ENCODE results near the gene C2CD2L.
A peak's percentile ranks its signal among the peaks of the same experiment; 100 is the strongest.

Gene C2CD2L

GRCh38 chr11:119111361-119111925 lies 4.3 kb downstream of the C2CD2L start:
- Mint-ChIP-seq H3K4me1 (peaks cover 35% of the 10 kb centered on the region), H3K4me3 (no peak overlapping the region), H3K36me3 (ENCODE audit: low read depth) (peaks cover 14% of the 10 kb centered on the region), H3K27ac (no peak overlapping the region), H3K27me3 (ENCODE audit: low read depth, poor library complexity) (peaks cover 16% of the 10 kb centered on the region), H3K9me3 (no peaks in the 10 kb centered on the region)
- TF ChIP-seq CTCF (IDR thresholded peaks at IDR 0.05), result no peak
- no peak for DNase-seq

GRCh38 chr11:119112314-119113020 lies 5.3 kb downstream of the C2CD2L start:
- Mint-ChIP-seq H3K27ac (no peak overlapping the region), H3K36me3 (ENCODE audit: low read depth) (peaks cover 19% of the 10 kb centered on the region), H3K9me3 (no peaks in the 10 kb centered on the region), H3K4me1 (peaks cover 28% of the 10 kb centered on the region), H3K4me3 (no peak overlapping the region), H3K27me3 (ENCODE audit: low read depth, poor library complexity) (peaks cover 16% of the 10 kb centered on the region)
- TF ChIP-seq CTCF (IDR thresholded peaks at IDR 0.05), result no peak
- DNase-seq, result no peak

- no peak for DNase-seq
- H3K4me1 Mint-ChIP-seq, result peaks cover 22% of the 10 kb centered on the region
- peaks cover 10% of the 10 kb centered on the region for H3K27me3 Mint-ChIP-seq (ENCODE audit: low read depth, poor library complexity)
- peaks cover 19% of the 10 kb centered on the region for H3K36me3 Mint-ChIP-seq (ENCODE audit: low read depth)
- H3K9me3 Mint-ChIP-seq, result no peaks in the 10 kb centered on the region
- no peak overlapping the region for H3K4me3 Mint-ChIP-seq
- H3K27ac Mint-ChIP-seq, result no peak overlapping the region
- TF ChIP-seq CTCF (IDR thresholded peaks at IDR 0.05), result no peak
These were observed 6.6 kb downstream of the C2CD2L start for GRCh38 chr11:119113716-119114115.

- TF ChIP-seq CTCF (IDR thresholded peaks at IDR 0.05), result no peak
- Mint-ChIP-seq H3K27ac (no peak overlapping the region), H3K4me3 (no peak overlapping the region), H3K9me3 (no peaks in the 10 kb centered on the region), H3K4me1 (peaks cover 16% of the 10 kb centered on the region), H3K27me3 (ENCODE audit: low read depth, poor library complexity) (peaks cover 3% of the 10 kb centered on the region), H3K36me3 (ENCODE audit: low read depth) (peaks cover 19% of the 10 kb centered on the region)
- no peak for DNase-seq
These were observed 7.2 kb downstream of the C2CD2L start for GRCh38 chr11:119114351-119114750.

- peaks cover 16% of the 10 kb centered on the region for H3K4me1 Mint-ChIP-seq
- H3K27me3 Mint-ChIP-seq (ENCODE audit: low read depth, poor library complexity), result peaks cover 3% of the 10 kb centered on the region
- H3K27ac Mint-ChIP-seq, result peak overlapping the region; percentile 41
- peaks cover 19% of the 10 kb centered on the region for H3K36me3 Mint-ChIP-seq (ENCODE audit: low read depth)
- no peaks in the 10 kb centered on the region for H3K9me3 Mint-ChIP-seq
- no peak for TF ChIP-seq CTCF (IDR thresholded peaks at IDR 0.05)
- no peak for DNase-seq
- H3K4me3 Mint-ChIP-seq, result no peak overlapping the region
These were observed 8.5 kb downstream of the C2CD2L start for GRCh38 chr11:119115484-119116234.
